ENCODE measurements around the gene C2CD2. TPM values are rescaled to one million over a fixed set of nuclear protein-coding genes. Genes with fewer than 3 reads are reported as not detected.
A peak's percentile ranks its signal among the peaks of the same experiment; 100 is the strongest.

C2CD2 gene
- total and polyA plus RNA-seq, 3 experiments from 2014 or later: 2.3 to 5.0 (median 4.3) TPM

DNA sequence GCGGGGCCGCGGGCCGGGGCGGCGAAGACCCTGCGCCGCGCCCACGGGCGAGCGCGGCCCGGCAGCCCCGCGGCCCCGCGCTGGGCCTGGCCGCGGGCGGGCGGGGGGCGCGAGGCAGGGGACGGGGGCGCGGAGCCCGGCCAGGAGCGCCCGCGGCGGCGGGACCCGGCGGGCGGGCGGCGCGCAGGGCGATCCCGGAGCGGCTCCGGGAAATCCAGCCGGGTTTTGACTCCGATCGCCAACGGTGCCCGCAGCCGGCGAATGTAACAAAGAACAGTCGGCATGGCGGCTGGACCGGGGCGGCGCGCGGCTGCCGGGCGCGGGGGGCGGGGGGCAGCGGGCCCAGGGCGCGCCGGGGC, 75.0 kb downstream of the C2CD2 start:
- peaks cover 21% of the 10 kb centered on the region for H3K4me1 ChIP-seq (ENCODE audit: insufficient read depth, low read length)
- ChIA-PET POLR2A (interaction anchor here (0.5 to 3.6 kb wide), 3 partner anchors 48 to 185 kb away, joined by 4 to 24 read pairs (median 9); no protein-coding TSS in a partner anchor), CTCF (interaction anchor here (1.4 kb wide), 1 partner anchor 17 kb away, joined by 3 read pairs; no protein-coding TSS in a partner anchor)
- Mint-ChIP-seq H3K27ac (peak overlapping the region in 2 of 8 donors; percentile 57 to 86), H3K4me1 (peaks cover 22 to 37% (median 29%) of the 10 kb centered on the region in 3 donors), H3K9me3 (no peaks in the 10 kb centered on the region), H3K36me3 (peaks cover 0 to 7% (median 0%) of the 10 kb centered on the region in 3 donors), H3K27me3 (no peaks in the 10 kb centered on the region), H3K4me3 (peak overlapping the region in 6 of 7 donors; percentile 47 to 87 (median 70))
- H3K9me3 ChIP-seq (ENCODE audit: low read length): no peaks in the 10 kb centered on the region
- no peaks in the 10 kb centered on the region for H3K27me3 ChIP-seq (ENCODE audit: insufficient read depth, low read length, poor library complexity, severe bottlenecking)
- peak overlapping the region; percentile 58 for H3K27ac ChIP-seq (ENCODE audit: low read depth, low read length)
- no peaks in the 10 kb centered on the region for H3K36me3 ChIP-seq (ENCODE audit: insufficient read depth, low read length)
- H3K4me3 ChIP-seq (ENCODE audit: low read length): no peak overlapping the region
- peak; percentile 71 to 83 (median 73) for DNase-seq

GRCh38 chr21:41877901-41878830, 75.7 kb downstream of the C2CD2 start:
- Mint-ChIP-seq H3K36me3 (peaks cover 0 to 9% (median 0%) of the 10 kb centered on the region in 3 donors), H3K27me3 (no peaks in the 10 kb centered on the region), H3K4me1 (peaks cover 22 to 37% (median 29%) of the 10 kb centered on the region in 3 donors), H3K4me3 (peak overlapping the region; percentile 84 to 93 (median 87)), H3K9me3 (no peaks in the 10 kb centered on the region), H3K27ac (peak overlapping the region; percentile 21 to 89 (median 82))
- peak in 3 of 5 donors; percentile 31 to 55 (median 51) for DNase-seq
- ChIA-PET POLR2A (interaction anchor here (0.5 to 3.6 kb wide), 4 partner anchors 48 to 185 kb away, joined by 3 to 24 read pairs (median 6); no protein-coding TSS in a partner anchor), CTCF (interaction anchor here (1.1 to 1.4 kb wide), 4 partner anchors 17 to 240 kb away, joined by 3 read pairs; no protein-coding TSS in a partner anchor)
- Histone ChIP-seq H3K9me3 (ENCODE audit: low read length) (no peaks in the 10 kb centered on the region), H3K4me3 (ENCODE audit: low read length) (peak overlapping the region; percentile 63), H3K36me3 (ENCODE audit: insufficient read depth, low read length) (no peaks in the 10 kb centered on the region), H3K4me1 (ENCODE audit: insufficient read depth, low read length) (peaks cover 21% of the 10 kb centered on the region), H3K27ac (ENCODE audit: low read depth, low read length) (peak overlapping the region; percentile 58), H3K27me3 (ENCODE audit: insufficient read depth, low read length, poor library complexity, severe bottlenecking) (no peaks in the 10 kb centered on the region)

DNA sequence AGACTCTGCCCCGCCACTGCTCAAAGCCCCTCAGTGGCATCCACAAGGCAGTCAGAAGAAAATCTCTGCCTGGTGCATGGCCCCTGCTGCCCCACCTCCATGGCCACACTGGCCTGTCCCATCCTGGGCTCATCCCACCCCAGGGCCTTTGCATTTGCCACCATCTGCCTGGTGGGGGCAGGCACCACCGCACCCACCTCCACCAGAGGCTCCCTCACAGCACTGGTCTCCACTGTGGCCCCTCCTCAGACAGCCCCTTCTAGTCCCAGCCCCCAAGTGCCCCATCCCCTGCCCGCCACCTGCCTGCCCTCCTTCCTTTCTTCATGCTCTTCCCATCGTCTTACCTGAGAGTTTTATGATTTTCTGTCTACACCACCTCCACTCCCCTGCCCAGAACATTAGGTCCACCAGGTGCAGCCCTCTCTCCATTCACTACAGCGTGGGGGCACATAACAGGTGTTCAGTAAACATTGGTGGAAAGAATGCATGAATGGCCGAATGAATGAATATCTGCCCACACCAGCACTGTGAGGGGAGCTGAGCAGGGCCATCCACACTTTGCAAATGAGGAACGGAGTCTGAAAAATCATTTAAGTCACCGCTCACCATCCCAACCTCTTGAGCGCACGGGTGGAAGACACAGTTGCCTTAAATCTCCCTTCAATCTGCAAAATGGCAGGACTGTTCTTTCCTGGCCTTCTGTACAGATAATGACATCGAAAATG, 76.7 kb downstream of the C2CD2 start:
- H3K36me3 ChIP-seq (ENCODE audit: insufficient read depth, low read length): no peaks in the 10 kb centered on the region
- H3K27ac ChIP-seq (ENCODE audit: low read depth, low read length): no peak overlapping the region
- H3K4me1 ChIP-seq (ENCODE audit: insufficient read depth, low read length): peaks cover 21% of the 10 kb centered on the region
- H3K36me3 Mint-ChIP-seq: peaks cover 0 to 13% (median 2%) of the 10 kb centered on the region in 3 donors
- no peaks in the 10 kb centered on the region for H3K27me3 Mint-ChIP-seq
- H3K27ac Mint-ChIP-seq: peak overlapping the region in 2 of 8 donors; percentile 86 to 89
- no peaks in the 10 kb centered on the region for H3K9me3 ChIP-seq (ENCODE audit: low read length)
- H3K4me3 Mint-ChIP-seq: peak overlapping the region; percentile 84 to 93 (median 87)
- no peaks in the 10 kb centered on the region for H3K27me3 ChIP-seq (ENCODE audit: insufficient read depth, low read length, poor library complexity, severe bottlenecking)
- ChIA-PET CTCF (interaction anchor here (1.1 to 1.2 kb wide), 2 partner anchors 51 to 241 kb away, joined by 3 read pairs; no protein-coding TSS in a partner anchor), POLR2A (interaction anchor here (3.6 kb wide), 1 partner anchor 49 kb away, joined by 24 read pairs; no protein-coding TSS in a partner anchor)
- no peak for DNase-seq
- no peak overlapping the region for H3K4me3 ChIP-seq (ENCODE audit: low read length)
- no peaks in the 10 kb centered on the region for H3K9me3 Mint-ChIP-seq
- H3K4me1 Mint-ChIP-seq: peaks cover 22 to 42% (median 36%) of the 10 kb centered on the region in 3 donors

DNA sequence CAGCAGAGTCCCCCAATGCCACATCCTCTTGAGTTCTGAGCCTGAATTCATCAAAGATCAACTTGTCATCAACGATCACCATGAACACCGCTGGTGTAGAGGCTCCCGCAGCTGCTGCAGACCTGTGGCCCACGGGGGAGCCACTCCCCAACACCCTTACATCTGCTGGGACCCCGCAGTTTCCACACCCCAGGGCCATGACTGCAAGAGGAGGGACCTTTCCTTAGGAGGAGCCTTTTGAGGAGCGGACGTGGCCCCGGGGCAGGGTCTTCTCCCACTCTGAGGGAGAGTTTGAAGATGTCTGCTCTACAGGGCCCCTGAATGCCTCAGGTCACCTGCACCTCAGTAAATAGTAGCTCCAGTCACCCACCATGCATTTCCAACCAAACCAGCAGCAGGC, 77.4 kb downstream of the C2CD2 start:
- Histone ChIP-seq H3K27me3 (ENCODE audit: insufficient read depth, low read length, poor library complexity, severe bottlenecking) (no peaks in the 10 kb centered on the region), H3K4me1 (ENCODE audit: insufficient read depth, low read length) (peaks cover 21% of the 10 kb centered on the region), H3K27ac (ENCODE audit: low read depth, low read length) (no peak overlapping the region), H3K36me3 (ENCODE audit: insufficient read depth, low read length) (no peaks in the 10 kb centered on the region), H3K9me3 (ENCODE audit: low read length) (no peaks in the 10 kb centered on the region), H3K4me3 (ENCODE audit: low read length) (no peak overlapping the region)
- Mint-ChIP-seq H3K27ac (peak overlapping the region in 3 of 8 donors; percentile 8 to 57 (median 27)), H3K27me3 (no peaks in the 10 kb centered on the region), H3K36me3 (peaks cover 0 to 16% (median 2%) of the 10 kb centered on the region in 3 donors), H3K4me3 (peak overlapping the region in 4 of 7 donors; percentile 15 to 88 (median 82)), H3K9me3 (no peaks in the 10 kb centered on the region), H3K4me1 (peaks cover 22 to 44% (median 37%) of the 10 kb centered on the region in 3 donors)
- no peak for DNase-seq
- CTCF ChIA-PET: no interaction called here
- POLR2A ChIA-PET: no interaction called here

GRCh38 chr21:41875086-41875485, 78.7 kb downstream of the C2CD2 start:
- H3K27me3 ChIP-seq (ENCODE audit: insufficient read depth, low read length, poor library complexity, severe bottlenecking): no peaks in the 10 kb centered on the region
- no peak overlapping the region for H3K27ac ChIP-seq (ENCODE audit: low read depth, low read length)
- H3K4me1 Mint-ChIP-seq: peaks cover 22 to 44% (median 37%) of the 10 kb centered on the region in 3 donors
- no peaks in the 10 kb centered on the region for H3K36me3 ChIP-seq (ENCODE audit: insufficient read depth, low read length)
- no peak overlapping the region for H3K27ac Mint-ChIP-seq
- H3K9me3 ChIP-seq (ENCODE audit: low read length): no peaks in the 10 kb centered on the region
- ChIA-PET POLR2A (no interaction called here), CTCF (no interaction called here)
- H3K4me1 ChIP-seq (ENCODE audit: insufficient read depth, low read length): peaks cover 20% of the 10 kb centered on the region
- no peaks in the 10 kb centered on the region for H3K9me3 Mint-ChIP-seq
- H3K27me3 Mint-ChIP-seq: no peaks in the 10 kb centered on the region
- no peak overlapping the region for H3K4me3 ChIP-seq (ENCODE audit: low read length)
- peaks cover 0 to 16% (median 2%) of the 10 kb centered on the region in 3 donors for H3K36me3 Mint-ChIP-seq
- H3K4me3 Mint-ChIP-seq: peak overlapping the region in 1 of 7 donors; percentile 6
- DNase-seq: no peak

DNA sequence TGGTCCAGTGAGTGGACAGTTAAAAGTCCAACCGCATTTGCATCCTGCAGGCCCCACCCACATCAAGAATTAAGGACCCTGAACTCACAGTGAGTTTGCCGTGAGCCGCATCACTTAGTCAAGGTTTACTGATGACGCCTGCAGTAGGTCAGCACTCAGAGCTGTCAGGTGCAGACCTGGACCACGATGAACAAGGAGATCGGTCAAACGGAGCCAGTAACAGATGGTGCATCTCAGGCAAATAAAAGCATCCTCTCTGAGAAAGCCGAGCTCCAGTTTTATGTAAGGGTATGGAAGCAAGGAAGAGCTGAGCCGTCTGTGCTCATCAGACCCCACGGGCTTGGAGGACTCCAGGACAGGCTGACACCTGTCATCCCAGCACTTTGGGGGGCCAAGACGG, 79.2 kb downstream of the C2CD2 start:
- no peak overlapping the region for H3K27ac ChIP-seq (ENCODE audit: low read depth, low read length)
- ChIA-PET CTCF (no interaction called here), POLR2A (no interaction called here)

GRCh38 chr21:41873426-41873825, 80.4 kb downstream of the C2CD2 start:
- no peaks in the 10 kb centered on the region for H3K36me3 ChIP-seq (ENCODE audit: insufficient read depth, low read length)

More for the DNA sequence above, 79.2 kb downstream of the C2CD2 start:
- H3K36me3 ChIP-seq (ENCODE audit: insufficient read depth, low read length): no peaks in the 10 kb centered on the region
- Mint-ChIP-seq H3K4me1 (peaks cover 18 to 39% (median 36%) of the 10 kb centered on the region in 3 donors), H3K27me3 (no peaks in the 10 kb centered on the region), H3K4me3 (no peak overlapping the region), H3K27ac (no peak overlapping the region), H3K9me3 (no peaks in the 10 kb centered on the region), H3K36me3 (peaks cover 0 to 15% (median 2%) of the 10 kb centered on the region in 3 donors)
- no peaks in the 10 kb centered on the region for H3K9me3 ChIP-seq (ENCODE audit: low read length)
- no peak for DNase-seq
- no peaks in the 10 kb centered on the region for H3K27me3 ChIP-seq (ENCODE audit: insufficient read depth, low read length, poor library complexity, severe bottlenecking)
- peaks cover 15% of the 10 kb centered on the region for H3K4me1 ChIP-seq (ENCODE audit: insufficient read depth, low read length)
- H3K4me3 ChIP-seq (ENCODE audit: low read length): no peak overlapping the region

More at GRCh38 chr21:41873426-41873825, 80.4 kb downstream of the C2CD2 start:
- ChIA-PET POLR2A (no interaction called here), CTCF (no interaction called here)
- H3K27ac ChIP-seq (ENCODE audit: low read depth, low read length): no peak overlapping the region
- Mint-ChIP-seq H3K4me3 (no peak overlapping the region), H3K4me1 (peaks cover 18 to 42% (median 36%) of the 10 kb centered on the region in 3 donors), H3K9me3 (no peaks in the 10 kb centered on the region), H3K27ac (no peak overlapping the region), H3K36me3 (peaks cover 0 to 15% (median 2%) of the 10 kb centered on the region in 3 donors), H3K27me3 (no peaks in the 10 kb centered on the region)
- DNase-seq: no peak
- no peaks in the 10 kb centered on the region for H3K27me3 ChIP-seq (ENCODE audit: insufficient read depth, low read length, poor library complexity, severe bottlenecking)
- H3K4me1 ChIP-seq (ENCODE audit: insufficient read depth, low read length): peaks cover 14% of the 10 kb centered on the region
- no peaks in the 10 kb centered on the region for H3K9me3 ChIP-seq (ENCODE audit: low read length)
- no peak overlapping the region for H3K4me3 ChIP-seq (ENCODE audit: low read length)

Measured in CD8-positive, alpha-beta memory T cell (primary cell).